Measurements from ENCODE around the gene DNAH11.

DNA sequence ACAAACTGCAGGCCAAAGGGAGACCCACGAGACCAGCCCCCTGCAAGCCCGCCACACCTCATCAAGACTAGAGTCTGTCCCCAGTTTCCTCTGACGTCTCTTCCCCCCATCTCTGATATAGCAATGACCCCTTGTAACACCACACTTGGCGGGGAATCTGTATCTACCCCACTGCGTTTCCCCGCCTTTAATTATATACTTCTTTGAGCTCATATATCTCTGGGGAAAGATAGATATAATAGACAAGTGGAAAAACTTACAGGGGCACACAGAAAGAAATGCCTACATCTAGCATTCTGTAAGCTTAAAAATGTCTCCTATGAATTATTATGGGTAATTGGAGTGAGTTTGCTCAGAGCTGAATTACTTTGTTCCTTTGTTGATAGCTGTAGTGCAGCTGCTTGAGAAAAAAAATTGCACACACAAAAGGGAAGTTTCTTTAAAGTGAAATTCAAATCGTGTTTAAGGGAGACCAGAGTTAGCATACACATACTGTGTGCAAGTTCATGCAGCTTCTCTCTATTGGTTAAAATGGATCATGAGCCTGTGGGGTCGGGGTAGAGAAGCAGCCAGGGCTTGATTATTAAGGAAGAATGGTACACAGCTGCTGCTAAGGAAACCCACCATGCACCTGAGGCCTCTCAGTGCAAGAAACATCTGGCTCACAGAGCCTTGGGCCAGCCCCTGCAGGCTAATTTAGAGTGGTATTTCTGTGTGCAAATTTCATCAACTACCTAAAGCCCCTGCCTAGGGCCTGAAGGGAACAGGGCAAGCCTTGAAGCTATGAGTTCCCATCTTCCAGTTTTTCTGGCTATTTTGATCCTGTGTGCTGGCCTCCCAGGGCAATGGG, 370.3 kb downstream of the DNAH11 start:
- TF ChIP-seq, protein P1, sequence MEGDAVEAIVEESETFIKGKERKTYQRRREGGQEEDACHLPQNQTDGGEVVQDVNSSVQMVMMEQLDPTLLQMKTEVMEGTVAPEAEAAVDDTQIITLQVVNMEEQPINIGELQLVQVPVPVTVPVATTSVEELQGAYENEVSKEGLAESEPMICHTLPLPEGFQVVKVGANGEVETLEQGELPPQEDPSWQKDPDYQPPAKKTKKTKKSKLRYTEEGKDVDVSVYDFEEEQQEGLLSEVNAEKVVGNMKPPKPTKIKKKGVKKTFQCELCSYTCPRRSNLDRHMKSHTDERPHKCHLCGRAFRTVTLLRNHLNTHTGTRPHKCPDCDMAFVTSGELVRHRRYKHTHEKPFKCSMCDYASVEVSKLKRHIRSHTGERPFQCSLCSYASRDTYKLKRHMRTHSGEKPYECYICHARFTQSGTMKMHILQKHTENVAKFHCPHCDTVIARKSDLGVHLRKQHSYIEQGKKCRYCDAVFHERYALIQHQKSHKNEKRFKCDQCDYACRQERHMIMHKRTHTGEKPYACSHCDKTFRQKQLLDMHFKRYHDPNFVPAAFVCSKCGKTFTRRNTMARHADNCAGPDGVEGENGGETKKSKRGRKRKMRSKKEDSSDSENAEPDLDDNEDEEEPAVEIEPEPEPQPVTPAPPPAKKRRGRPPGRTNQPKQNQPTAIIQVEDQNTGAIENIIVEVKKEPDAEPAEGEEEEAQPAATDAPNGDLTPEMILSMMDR (IDR thresholded peaks at IDR 0.05 in 2 of 3, conservative IDR thresholded peaks at IDR 0.05 in 1 of 3; ENCODE audit: borderline replicate concordance in 1 of 3, insufficient read depth in 1 of 3, low read depth in 2 of 3, low read length in 2 of 3) = no peak
- TF ChIP-seq RAD21 (IDR thresholded peaks at IDR 0.05; ENCODE audit: low read depth) (no peak), POLR2A (IDR thresholded peaks at IDR 0.05; ENCODE audit: borderline replicate concordance, extremely low read depth, insufficient read depth, insufficient read length) (no peak), SIN3A (IDR thresholded peaks at IDR 0.05; ENCODE audit: low read depth) (no peak), CEBPB (IDR thresholded peaks at IDR 0.05; ENCODE audit: low read depth) (no peak), EZH2 (IDR thresholded peaks at IDR 0.05) (no peak)
- TF ChIP-seq, protein P2, sequence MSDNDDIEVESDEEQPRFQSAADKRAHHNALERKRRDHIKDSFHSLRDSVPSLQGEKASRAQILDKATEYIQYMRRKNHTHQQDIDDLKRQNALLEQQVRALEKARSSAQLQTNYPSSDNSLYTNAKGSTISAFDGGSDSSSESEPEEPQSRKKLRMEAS (IDR thresholded peaks at IDR 0.05) = no peak

Data from HCT116 (cell line).